Calu3 (cell line): ENCODE results near the gene DAAM2. TPM values are rescaled to one million over a fixed set of nuclear protein-coding genes. Genes with fewer than 3 reads are reported as not detected.

ENCODE experiments used
- BruUV-seq: library from RNA; stranded (reverse); fragments of 400-500 nt; replicated peaks from 2 replicates; lab custom pipeline; 2021; lab: Mats Ljungman, UMichigan
- CTCF ChIA-PET: fragments of 300-600 bp; sonication (Branson Sonifier 250); formaldehyde crosslinking; loops from one replicate; lab custom pipeline; 2022; ENCODE audit warnings: antibody characterized with exemption; lab: Charles Lee
- DNase-seq: peaks from one replicate; pipeline ENCODE4 v3.0.0; 2022
- H3K27ac Mint-ChIP-seq: one replicate; pipeline ENCODE4 v1.8.0; 2022; ENCODE audit warnings: mixed read lengths; ENCODE audit not compliant: unreplicated experiment
- H3K27me3 Mint-ChIP-seq: one replicate; pipeline ENCODE4 v1.8.0; 2022; ENCODE audit warnings: mixed read lengths; ENCODE audit not compliant: unreplicated experiment
- H3K36me3 Mint-ChIP-seq: one replicate; pipeline ENCODE4 v1.8.0; 2022; ENCODE audit warnings: mild to moderate bottlenecking, moderate library complexity, mixed read lengths; ENCODE audit not compliant: insufficient read depth, unreplicated experiment
- H3K4me1 Mint-ChIP-seq: one replicate; pipeline ENCODE4 v1.8.0; 2022; ENCODE audit warnings: mild to moderate bottlenecking, low read depth, mixed read lengths; ENCODE audit not compliant: unreplicated experiment
- H3K4me3 Mint-ChIP-seq: one replicate; pipeline ENCODE4 v1.8.0; 2022; ENCODE audit warnings: mild to moderate bottlenecking, low read depth, moderate library complexity, mixed read lengths; ENCODE audit not compliant: unreplicated experiment
- H3K9me3 Mint-ChIP-seq: one replicate; pipeline ENCODE4 v1.8.0; 2022; ENCODE audit warnings: low read depth, mixed read lengths; ENCODE audit not compliant: unreplicated experiment
- intact Hi-C: fragments of 100-400 bp; cut with micrococcal nuclease; formaldehyde crosslinking; loops from one replicate; pipeline ENCODE4 v1.10.0; 2022; ENCODE audit not compliant: unreplicated experiment
- total RNA-seq: library from RNA; stranded (reverse); gene quantifications from 2 replicates; pipeline ENCODE4 v1.2.3, GENCODE V29; 2022
- TF ChIP-seq, protein P1 (sequence below): fragments of 200-600 bp; IDR thresholded peaks from one replicate; pipeline ENCODE4 v1.8.0; 2022; ENCODE audit warnings: antibody characterized with exemption; ENCODE audit not compliant: unreplicated experiment

The DAAM2 gene
- total RNA-seq, 1 experiment from 2014 or later = not detected

GRCh38 chr6:39914239-39914638, 122.1 kb downstream of the DAAM2 start:
- no peak for DNase-seq
- Mint-ChIP-seq H3K9me3 (peaks cover 4% of the 10 kb centered on the region), H3K27me3 (no peaks in the 10 kb centered on the region), H3K27ac (no peak overlapping the region), H3K36me3 (no peaks in the 10 kb centered on the region), H3K4me1 (no peaks in the 10 kb centered on the region), H3K4me3 (no peak overlapping the region)
- CTCF ChIA-PET = no interaction called here
- intact Hi-C loops = no loop called here
- TF ChIP-seq, protein P1, sequence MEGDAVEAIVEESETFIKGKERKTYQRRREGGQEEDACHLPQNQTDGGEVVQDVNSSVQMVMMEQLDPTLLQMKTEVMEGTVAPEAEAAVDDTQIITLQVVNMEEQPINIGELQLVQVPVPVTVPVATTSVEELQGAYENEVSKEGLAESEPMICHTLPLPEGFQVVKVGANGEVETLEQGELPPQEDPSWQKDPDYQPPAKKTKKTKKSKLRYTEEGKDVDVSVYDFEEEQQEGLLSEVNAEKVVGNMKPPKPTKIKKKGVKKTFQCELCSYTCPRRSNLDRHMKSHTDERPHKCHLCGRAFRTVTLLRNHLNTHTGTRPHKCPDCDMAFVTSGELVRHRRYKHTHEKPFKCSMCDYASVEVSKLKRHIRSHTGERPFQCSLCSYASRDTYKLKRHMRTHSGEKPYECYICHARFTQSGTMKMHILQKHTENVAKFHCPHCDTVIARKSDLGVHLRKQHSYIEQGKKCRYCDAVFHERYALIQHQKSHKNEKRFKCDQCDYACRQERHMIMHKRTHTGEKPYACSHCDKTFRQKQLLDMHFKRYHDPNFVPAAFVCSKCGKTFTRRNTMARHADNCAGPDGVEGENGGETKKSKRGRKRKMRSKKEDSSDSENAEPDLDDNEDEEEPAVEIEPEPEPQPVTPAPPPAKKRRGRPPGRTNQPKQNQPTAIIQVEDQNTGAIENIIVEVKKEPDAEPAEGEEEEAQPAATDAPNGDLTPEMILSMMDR = no peak
- no TSS peak for BruUV-seq

GRCh38 chr6:39915866-39916265, 123.7 kb downstream of the DAAM2 start:
- Mint-ChIP-seq H3K27me3 (no peaks in the 10 kb centered on the region), H3K36me3 (no peaks in the 10 kb centered on the region), H3K9me3 (peaks cover 7% of the 10 kb centered on the region), H3K4me1 (no peaks in the 10 kb centered on the region), H3K4me3 (no peak overlapping the region), H3K27ac (no peak overlapping the region)
- no TSS peak for BruUV-seq
- intact Hi-C loops = no loop called here
- TF ChIP-seq, protein P1 = no peak
- CTCF ChIA-PET = no interaction called here
- DNase-seq = no peak

DNA sequence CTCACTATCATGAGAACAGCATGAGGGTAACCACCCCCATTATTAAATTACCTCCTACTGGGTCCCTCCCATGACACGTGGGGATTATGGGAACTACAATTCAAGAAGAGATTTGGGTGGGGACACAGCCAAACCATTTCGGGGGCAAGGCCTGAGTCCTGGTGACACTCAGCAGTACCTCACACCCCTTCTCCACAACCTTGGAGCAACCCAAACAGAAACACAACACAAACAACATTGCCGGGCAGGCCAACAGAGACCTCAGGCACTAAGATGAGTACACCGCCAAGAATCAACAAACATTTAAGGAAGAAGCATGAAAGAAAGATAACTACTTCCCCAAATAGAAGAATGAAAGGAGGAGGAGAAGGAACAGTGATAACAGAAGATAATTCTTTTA, 125.2 kb downstream of the DAAM2 start:
- Mint-ChIP-seq H3K4me3 (no peak overlapping the region), H3K36me3 (no peaks in the 10 kb centered on the region), H3K27me3 (no peaks in the 10 kb centered on the region), H3K4me1 (no peaks in the 10 kb centered on the region), H3K27ac (no peak overlapping the region), H3K9me3 (peaks cover 5% of the 10 kb centered on the region)
- intact Hi-C loops = no loop called here
- CTCF ChIA-PET = no interaction called here
- no peak for DNase-seq
- TF ChIP-seq, protein P1 = no peak
- BruUV-seq = no TSS peak

GRCh38 chr6:39917981-39918380, 125.8 kb downstream of the DAAM2 start:
- Mint-ChIP-seq H3K27ac (no peak overlapping the region), H3K4me3 (no peak overlapping the region), H3K9me3 (peaks cover 5% of the 10 kb centered on the region), H3K4me1 (no peaks in the 10 kb centered on the region), H3K36me3 (no peaks in the 10 kb centered on the region), H3K27me3 (no peaks in the 10 kb centered on the region)
- no peak for DNase-seq
- CTCF ChIA-PET = no interaction called here
- intact Hi-C loops = no loop called here
- TF ChIP-seq, protein P1 = no peak
- BruUV-seq = no TSS peak
